GM13976 (cell line): ENCODE results near the gene YTHDF2.
"Not testable (repeated sequence)": the region's sequence is repeated elsewhere in the genome, so short reads cannot be mapped to it uniquely, and the experiment has no call there.

Experiments used
- DNase-seq: peaks from one replicate; pipeline ENCODE4 v3.0.0; 2012; ENCODE audit warnings: low spot score
- in situ Hi-C: fragments of 300-500 bp; cut with MboI; formaldehyde crosslinking; loops from one replicate; pipeline ENCODE4 v1.12.0; 2022; ENCODE audit warnings: low sequenced_read_pairs, mixed read lengths, inconsistent platforms; ENCODE audit not compliant: unreplicated experiment
- TF ChIP-seq, protein P1 (sequence below): IDR thresholded peaks from 2 replicates; pipeline ENCODE4 v1.5.1; 2012; ENCODE audit warnings: borderline replicate concordance, mild to moderate bottlenecking; ENCODE audit not compliant: insufficient read depth; ENCODE audit errors: extremely low read depth, missing control alignments, control extremely low read depth

The YTHDF2 gene

DNA sequence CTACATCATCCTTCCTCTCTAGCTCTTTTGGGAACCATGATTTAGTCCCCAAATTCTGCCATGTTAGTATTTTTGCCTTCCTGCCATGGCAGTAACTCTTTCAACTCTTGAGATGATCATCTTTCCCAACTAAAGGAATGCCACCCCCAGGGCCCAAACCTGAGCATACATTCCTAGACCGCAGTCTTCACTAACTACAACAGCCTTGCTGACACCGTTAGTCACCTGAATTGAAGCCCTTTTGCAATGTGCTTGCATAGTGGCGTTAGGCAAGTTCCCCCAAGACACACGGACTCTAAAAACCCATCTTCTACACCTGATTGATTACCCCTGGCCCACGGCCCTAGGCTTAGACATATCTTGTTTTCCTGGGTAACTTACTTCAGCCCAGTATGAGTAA lies 16.4 kb upstream of the YTHDF2 start:
- DNase-seq = no peak
- TF ChIP-seq, protein P1, sequence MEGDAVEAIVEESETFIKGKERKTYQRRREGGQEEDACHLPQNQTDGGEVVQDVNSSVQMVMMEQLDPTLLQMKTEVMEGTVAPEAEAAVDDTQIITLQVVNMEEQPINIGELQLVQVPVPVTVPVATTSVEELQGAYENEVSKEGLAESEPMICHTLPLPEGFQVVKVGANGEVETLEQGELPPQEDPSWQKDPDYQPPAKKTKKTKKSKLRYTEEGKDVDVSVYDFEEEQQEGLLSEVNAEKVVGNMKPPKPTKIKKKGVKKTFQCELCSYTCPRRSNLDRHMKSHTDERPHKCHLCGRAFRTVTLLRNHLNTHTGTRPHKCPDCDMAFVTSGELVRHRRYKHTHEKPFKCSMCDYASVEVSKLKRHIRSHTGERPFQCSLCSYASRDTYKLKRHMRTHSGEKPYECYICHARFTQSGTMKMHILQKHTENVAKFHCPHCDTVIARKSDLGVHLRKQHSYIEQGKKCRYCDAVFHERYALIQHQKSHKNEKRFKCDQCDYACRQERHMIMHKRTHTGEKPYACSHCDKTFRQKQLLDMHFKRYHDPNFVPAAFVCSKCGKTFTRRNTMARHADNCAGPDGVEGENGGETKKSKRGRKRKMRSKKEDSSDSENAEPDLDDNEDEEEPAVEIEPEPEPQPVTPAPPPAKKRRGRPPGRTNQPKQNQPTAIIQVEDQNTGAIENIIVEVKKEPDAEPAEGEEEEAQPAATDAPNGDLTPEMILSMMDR = no peak
- in situ Hi-C loops = no loop called here

DNA sequence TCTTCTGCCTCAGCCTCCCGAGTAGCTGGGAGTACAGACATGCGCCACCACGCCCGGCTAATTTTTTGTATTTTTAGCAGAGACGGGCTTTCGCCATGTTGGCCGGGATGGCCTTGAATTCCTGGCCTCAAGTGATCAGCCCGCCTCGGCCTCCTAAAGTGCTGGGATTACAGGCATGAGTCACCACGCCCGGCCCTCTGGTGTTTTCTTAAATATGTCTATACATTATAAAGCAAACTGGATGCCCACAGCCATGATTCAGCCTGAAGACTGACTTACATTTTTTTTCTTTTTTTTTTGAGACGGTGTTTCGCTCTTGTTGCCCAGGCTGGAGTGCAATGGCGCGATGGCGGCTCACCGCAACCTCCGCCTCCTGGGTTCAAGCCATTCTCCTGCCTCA lies 14.8 kb upstream of the YTHDF2 start:
- in situ Hi-C loops = not testable (repeated sequence)

DNA sequence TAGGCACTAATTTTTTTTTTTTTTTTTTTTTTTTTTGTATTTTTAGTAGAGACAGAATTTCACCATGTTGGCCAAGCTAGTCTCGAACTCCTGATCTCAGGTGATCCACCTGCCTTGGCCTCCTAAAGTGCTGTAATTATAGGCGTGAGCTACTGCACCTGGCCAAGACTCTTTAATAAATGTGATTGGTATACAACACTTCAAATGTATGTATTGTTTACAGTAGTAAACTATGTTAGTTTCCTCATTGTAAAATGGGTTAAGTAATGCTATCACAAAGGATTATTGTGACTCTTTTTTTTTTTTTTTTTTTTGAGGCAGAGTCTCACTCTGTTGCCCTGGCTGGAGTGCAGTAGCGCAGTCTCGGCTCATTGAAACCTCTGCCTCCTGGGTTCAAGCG lies 11.4 kb upstream of the YTHDF2 start:
- in situ Hi-C loops = not testable (repeated sequence)

More for the DNA sequence above, 14.8 kb upstream of the YTHDF2 start:
- DNase-seq = not testable (repeated sequence)

DNA sequence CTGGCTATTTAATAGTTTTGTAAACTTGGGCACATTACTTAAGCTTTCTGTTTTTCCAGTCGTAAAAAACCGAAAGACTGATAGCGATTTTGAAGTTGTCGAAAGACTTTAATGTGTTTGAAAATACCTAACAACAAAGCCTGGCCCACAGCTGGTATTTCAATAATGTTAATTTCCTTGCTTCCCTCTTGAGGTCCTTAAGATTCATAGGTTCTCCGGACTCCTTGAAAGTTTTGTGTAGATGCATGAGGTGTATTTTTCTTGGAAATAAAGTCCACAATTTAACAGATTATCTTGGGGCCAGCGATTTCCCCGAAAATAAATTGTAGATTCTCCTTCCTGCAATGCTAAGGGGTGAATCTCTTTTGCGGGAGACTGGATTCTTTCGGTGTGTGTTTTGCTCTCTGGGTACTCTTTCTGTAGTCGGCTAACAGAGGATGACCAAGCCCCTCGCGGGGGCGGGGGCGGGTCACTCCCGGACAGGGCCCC lies 735 bp upstream of the YTHDF2 start:
- DNase-seq = no peak
- in situ Hi-C loops = no loop called here
- TF ChIP-seq, protein P1 = no peak

More for the DNA sequence above, 11.4 kb upstream of the YTHDF2 start:
- DNase-seq = not testable (repeated sequence)

DNA sequence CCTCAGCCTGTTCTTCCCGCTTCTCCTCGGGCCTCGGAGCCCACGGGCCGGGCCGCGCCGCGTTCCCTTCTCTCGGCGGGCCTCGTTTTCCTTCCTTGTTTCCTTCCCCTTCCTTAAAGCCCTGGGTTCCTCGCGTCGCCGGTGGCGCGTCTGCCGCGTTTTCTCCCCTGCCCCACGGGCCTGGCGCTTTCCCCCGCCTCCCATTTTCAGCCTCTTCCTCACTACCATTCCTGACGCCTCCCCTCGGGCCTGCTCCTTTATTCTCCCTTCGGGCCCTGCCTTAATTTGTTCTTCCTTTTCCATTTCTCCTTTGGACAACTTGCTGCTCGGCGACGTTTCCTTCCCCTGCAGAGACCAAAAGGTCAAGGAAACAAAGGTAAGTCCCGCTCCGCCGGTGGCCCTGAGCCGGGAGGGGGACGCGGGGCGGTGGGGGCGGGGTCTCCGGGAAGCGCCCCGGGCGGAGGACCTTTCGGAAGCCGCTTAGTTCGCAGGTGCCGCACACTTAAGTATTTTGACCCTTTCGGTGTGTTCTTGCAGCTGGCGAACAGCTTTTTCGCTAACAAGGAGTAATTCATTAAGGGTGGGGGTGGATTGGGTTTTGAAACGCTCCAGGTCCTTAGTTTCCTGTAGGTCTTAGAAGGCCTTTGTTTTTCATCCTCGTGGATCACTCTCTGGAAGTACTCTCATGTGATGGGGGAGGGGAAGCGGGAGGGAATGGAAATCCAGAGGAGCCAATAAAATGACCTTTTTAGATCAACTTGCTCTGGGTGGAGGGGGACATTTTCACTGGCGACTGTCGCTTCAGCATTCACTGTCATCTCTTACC lies 780 bp downstream of the YTHDF2 start:
- TF ChIP-seq, protein P1 = no peak
- DNase-seq = peak; percentile 72
- in situ Hi-C loops = no loop called here

DNA sequence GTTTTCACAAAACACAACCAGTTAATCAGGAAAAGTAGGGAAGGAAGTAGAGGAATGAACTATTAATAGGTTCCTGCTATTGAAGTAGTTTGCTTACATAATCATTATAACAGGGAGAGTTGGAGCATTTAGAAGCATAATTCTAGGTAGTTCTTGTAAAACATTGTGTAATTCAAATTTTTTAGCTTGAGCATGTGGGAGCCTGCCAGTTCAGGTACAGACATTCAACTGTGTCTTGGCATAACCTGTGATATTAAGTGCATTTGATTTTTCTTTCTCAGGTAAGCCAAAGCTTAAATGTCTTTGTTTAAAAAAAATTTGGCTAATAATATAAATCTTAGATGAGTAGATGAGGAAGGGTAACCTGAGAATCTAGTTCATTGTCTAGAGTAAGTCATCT lies 3.4 kb downstream of the YTHDF2 start:
- no peak for DNase-seq
- TF ChIP-seq, protein P1 = no peak

DNA sequence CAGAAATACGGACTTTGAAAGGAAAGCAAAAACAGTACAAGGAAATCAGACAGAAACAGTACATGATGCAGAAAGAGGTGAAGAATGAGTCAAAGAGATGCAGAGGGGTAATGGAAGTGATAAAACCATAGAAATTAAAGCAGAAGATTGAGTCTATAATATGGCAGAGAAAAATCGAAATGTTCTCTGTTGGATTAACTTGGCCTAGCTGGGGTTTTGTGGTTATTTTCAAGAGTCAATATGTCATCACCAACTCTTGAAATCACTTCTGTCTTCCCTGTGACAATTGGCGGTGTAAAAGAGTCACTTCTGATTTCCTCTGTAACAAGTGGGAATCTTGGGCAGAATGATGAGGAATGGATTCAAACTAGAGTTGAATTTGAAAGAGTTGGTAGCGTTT lies 7.4 kb downstream of the YTHDF2 start:
- in situ Hi-C loops = no loop called here
- DNase-seq = no peak
- TF ChIP-seq, protein P1 = no peak

More for the DNA sequence above, 3.4 kb downstream of the YTHDF2 start:
- in situ Hi-C loops = no loop called here
